SK-MEL-5 (cell line): ENCODE results near the gene TYW1B. TPM values are rescaled to one million over a fixed set of nuclear protein-coding genes. Genes with fewer than 3 reads are reported as not detected.
"Not testable (repeated sequence)": the region's sequence is repeated elsewhere in the genome, so short reads cannot be mapped to it uniquely, and the experiment has no call there.

Source experiments
- DNase-seq: peaks from one replicate; pipeline ENCODE4 v3.0.0-alpha.2; 2016; ENCODE audit warnings: low read depth, low spot score
- in situ Hi-C: cut with HindIII; loops from 2 replicates; pipeline ENCODE4 v1.10.0; 2016; ENCODE audit warnings: low sequenced_read_pairs, high pct_unique_total_duplicates, low pct_unique_long_range_greater_than_20kb
- total RNA-seq: library from RNA; depleted of rRNA; stranded (reverse); fragments of >200 nt; shearing (Covaris generic); gene quantifications from 2 replicates; pipeline ENCODE4 v1.2.3, GENCODE V29; 2014

The TYW1B gene
- total RNA-seq, 1 experiment from 2014 or later, result 1.6 TPM

DNA sequence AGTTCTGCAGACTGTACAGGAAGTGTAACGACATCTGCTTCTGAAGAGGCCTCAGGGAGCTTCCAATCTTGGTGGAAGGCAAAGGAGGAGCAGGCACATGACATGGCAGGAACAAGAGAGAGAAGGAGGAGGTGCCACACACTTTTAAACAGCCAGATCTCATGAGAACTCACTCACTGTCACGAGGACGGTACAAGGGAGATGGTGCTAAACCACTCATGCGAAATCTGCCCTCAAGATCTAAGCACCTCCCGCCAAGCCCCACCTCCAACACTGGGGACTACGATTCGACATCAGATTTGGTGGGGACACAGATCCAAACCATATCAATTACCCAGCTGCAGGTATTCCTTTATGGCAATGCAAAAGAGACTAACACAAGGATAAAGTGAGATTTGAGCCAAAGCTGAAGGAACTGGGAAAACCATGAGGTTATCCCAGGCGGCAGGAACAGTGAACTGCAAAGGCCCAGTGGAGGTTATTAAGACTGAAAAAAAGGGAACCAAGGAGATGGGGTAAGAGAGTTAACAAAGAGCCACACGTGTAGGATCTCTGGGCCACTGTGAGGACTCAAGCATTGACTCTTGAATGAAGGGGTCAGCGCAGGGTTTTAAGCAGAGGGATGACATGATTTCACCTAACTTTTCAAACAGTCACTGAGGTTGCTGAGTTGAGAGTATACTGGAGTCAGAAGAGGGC, 9.2 kb downstream of the TYW1B start:
- in situ Hi-C loops, DNase-seq: not testable (repeated sequence)

DNA sequence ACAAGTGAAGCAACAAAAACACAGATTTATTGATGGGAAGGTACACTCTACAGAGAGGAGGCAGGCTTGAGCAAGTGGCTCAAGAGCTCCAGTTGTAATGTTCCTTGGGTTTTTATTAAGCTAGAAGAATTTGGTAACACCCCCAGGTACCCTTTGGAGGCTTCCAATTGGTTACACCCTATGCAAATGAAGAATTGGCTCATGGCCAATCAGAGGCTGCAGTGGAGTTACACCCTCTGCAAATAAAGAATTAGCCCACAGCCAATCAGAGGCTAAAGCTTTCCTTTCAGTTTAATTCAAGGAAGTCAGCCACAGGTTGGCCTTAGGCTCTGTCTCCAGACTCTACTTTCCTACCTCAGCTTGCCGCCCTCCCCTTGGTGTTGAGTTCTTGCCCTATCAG, 10.3 kb downstream of the TYW1B start:
- DNase-seq, result peak; percentile 19
- in situ Hi-C loops, result not testable (repeated sequence)

DNA sequence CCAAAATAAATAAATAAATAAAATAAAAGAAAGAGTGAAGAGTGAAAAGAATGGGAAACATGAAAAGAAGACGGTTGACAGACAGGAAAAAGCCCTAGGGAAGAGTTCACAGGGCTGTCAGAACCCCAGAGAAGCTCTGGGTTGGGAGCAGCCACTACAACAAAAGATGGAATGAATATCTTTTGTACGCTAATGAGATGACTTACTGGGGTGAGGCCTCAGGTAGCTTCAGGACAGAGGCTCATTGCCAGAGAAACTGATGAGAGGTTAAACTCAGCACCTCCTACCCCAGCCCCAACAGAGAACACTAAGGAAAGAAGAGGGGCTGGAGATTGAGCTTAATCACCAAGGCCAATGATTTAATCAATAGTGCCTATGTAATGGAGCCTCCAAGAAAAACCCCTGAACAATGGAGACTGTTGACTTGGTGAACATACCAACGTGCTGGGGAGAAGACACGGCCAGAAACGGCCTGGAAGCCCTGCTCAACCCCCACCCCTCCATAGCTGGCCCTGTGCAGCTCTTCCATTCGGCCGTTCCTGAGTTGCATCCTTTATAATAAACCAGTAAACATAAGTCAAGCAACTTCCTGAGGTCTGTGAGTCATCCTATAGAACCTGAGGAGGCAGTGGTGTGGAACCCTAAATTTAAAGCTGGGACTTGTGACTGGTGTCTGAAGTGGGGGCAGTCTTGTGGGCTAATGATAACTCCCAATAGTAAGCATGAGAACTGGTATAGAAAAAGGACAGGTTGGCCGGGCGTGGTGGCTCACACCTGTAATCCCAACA, 11.4 kb downstream of the TYW1B start:
- DNase-seq, in situ Hi-C loops: not testable (repeated sequence)

DNA sequence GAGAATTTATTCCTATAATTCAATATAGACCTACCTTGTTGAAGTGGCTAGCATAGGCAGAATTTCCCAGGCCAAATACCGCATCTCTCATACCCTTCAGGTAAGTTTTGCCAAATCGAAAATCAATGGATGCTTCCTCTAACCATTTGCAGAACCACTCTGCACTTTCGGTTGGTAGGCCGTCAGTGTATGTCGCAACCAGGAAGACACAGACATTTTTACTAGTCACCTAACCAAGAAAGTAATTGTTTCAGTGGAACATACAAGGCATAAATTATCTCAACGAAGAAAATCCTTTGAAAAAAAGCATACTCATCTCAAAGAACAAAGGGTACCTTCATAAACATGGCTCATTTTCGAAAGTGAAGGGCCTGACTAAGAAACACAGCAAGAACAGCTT, 17.6 kb downstream of the TYW1B start:
- peak; percentile 68 for DNase-seq
- in situ Hi-C loops, result not testable (repeated sequence)

DNA sequence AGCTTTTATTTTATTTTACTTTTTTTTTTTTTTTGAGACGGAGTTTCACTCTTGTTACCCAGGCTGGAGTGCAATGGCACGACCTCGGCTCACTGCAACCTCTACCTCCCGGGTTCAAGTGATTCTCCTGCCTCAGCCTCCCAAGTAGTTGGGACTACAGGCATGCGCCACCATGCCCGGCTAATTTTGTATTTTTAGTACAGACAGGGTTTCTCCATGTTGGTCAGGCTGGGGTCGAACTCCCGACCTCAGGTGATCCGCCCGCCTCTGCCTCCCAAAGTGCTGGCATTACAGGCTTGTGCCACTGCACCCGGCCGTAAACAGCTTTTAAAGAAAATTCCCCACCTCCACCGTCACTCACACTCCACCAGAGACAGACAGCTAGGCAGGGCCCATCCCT, 19.5 kb downstream of the TYW1B start:
- in situ Hi-C loops, DNase-seq: not testable (repeated sequence)

DNA sequence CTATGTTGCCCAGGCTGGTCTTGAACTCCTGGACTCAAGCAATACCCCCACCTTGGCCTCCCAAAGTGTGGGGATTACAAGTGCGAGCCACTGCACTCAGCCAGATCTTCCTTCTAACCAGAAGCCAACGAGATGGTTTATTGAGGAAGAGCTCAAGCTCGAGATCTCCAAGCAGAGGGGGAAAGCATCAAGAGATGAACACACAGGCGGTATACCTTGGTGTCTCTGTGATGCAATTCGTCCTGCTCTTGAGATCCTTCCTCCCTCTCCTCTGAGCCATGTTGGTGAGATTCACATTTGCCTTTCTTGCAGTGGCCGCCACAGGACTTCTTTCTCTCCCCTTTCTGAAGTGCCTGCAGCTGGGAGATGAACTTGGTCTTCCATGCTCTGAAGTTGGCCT, 21.1 kb downstream of the TYW1B start:
- DNase-seq, in situ Hi-C loops: not testable (repeated sequence)

DNA sequence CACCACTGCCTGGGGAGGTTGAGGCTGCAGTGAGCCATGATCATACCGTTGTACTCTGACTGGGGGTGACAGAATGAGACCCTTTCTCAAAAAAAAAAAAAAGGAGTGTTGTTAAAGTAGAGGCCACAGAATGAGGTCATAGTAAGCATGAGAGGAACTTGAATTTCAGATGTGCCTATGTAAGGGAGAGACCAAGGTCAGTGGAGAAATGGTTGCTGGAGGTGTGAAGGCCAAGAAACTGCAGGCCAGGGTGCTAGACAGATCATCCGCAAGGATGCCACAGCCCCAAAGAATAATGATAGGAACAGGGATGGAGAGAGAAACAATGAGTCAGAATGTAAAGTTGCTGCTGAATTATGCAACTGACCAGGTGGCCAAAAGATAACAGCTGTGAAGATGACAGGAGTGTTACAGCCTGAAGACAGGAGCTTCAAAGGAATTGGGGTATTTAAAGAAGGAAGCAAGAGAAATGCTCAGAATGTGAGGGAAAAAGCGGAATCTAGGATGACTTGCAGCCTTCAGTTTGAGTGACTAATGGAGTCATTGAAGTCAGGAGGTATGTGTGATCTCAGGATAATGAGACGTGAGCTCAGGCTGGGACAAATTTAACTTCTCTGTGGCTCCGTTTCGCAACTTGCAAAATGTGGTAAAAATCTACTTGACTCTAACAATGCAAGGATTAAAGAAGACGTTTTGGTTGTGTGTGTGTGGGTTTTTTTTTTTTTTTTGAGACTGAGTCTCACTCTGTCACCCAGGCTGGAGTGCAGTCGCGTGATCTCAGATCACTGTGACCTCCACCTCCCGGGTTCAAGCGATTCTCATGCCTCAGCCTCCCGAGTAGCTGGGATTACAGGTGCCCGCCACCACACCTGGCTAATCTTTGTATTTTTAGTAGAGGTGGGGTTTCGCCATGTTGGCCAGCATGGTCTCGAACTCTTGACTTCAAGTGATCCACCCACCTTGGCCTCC, 22.2 kb downstream of the TYW1B start:
- DNase-seq, result peak; percentile 13
- in situ Hi-C loops, result no loop called here

DNA sequence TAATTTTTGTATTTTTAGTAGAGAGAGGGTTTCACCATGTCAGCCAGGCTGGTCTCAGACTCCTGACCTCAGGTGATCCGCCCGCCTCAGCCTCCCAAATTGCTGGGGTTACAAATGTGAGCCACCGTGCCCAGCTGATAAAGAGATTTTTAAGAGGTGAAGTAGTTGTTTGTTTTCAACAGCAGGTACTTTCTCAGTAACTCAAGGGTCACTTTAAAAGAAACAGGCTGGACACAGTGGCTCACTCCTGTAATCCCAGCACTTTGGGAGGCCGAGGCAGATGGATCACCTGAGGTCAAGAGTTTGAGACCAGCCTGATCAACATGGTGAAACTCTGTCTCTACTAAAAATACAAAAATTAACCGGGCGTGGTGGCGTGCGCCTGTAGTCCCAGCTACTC, 24.2 kb downstream of the TYW1B start:
- DNase-seq, in situ Hi-C loops: not testable (repeated sequence)

DNA sequence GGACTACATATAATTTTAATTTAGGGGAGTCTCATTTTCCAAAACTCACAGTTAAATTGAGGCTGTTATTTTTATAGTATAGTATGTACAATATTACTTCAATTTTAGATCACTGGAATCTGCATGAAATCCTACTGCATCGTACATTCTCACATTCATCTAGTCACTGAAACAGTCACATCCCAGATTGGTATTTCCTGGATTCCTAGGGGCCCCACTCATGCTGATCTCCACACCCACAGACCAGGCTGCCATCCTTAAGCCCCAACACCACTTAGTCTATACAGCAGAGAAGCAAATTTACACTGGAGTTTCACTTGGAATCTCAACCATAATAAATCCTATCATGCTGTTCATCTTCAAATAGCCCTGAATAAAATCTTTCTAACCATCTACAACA, 26.4 kb downstream of the TYW1B start:
- in situ Hi-C loops, DNase-seq: not testable (repeated sequence)

DNA sequence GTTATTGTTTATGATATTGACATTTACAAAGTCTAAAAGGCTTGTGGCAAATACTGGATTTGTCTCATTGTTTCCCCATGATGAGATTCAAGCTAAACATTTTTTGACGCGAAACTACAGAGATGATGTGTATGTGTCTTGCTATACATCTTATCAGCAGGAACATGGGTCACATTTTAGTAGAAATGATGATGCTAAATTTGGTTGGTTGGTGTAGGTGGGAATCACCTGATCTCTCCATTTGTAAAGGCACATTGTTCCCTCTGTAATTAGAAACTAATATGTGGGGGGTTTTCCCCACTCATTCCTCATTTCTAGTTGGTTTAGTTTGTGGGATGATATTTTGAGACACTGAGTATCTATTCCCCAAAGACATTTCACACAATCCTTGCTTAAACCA, 32.6 kb downstream of the TYW1B start:
- DNase-seq, in situ Hi-C loops: not testable (repeated sequence)

DNA sequence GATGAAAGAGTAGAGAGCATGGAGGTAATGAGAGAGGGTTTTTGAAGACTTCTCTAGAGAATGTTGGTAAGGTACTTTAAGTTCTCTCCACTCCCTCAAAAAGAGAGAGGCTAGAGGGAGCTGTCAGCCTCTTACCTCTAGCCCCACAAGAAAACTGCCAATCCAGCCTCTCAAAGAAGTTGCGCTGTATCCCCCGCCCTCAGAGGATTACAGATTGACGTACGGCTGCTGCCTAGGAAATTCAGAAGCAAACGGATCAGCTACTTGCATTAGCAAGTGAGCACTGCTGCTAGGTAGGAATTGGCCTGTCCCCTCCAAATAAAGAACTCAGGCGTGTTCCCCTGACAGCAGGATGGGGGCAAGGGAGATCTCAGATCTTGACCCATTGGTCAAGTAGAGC, 34.2 kb downstream of the TYW1B start:
- DNase-seq, result no peak
- in situ Hi-C loops, result no loop called here

DNA sequence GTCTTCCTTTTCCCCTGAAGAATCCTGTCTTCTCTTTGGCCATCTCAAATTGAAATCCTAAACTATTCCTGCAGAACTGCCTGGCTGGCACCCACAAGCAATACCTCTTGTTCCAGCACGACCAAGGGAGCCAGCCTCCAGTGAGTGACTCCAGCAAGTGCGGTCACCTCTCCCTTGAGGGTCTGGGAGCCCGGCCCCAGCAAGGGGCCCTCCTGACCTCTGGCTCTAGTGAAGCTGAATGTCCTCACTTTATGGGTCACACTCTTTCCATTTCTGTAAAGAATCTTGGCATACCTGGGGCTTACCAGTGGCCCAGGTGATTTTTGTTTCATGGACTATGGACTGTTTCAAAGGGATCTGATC, 37.3 kb downstream of the TYW1B start:
- DNase-seq, in situ Hi-C loops: not testable (repeated sequence)

DNA sequence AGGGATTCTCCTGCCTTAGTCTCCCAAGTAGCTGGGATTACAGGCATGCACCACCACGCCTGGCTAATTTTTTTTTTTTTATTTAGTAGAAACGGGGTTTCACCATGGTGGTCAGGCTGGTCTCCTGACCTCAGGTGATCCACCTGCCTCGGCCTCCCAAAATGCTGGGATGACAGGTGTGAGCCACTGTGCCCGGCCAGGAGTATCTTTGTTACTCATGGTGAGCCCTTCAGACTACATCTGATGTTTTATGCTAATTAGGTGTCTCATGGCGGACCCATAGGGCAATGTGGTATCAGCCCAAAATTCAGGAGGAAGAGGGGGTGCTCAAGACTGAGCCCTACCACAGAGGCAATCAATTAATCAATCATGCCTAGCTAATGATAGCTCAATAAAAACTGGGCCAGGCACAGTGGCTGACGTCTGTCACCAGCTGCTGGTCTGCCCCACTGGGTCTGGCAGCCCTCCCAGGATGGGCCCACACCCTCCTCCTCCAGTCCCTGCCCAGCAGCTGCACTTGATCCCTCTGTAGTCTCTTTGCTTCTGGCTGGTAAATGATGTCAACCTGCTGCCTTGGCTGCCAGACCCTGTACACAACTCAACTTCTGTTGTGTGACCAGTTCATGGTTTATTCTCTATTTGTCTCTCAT, 37.8 kb downstream of the TYW1B start:
- DNase-seq, in situ Hi-C loops: not testable (repeated sequence)

DNA sequence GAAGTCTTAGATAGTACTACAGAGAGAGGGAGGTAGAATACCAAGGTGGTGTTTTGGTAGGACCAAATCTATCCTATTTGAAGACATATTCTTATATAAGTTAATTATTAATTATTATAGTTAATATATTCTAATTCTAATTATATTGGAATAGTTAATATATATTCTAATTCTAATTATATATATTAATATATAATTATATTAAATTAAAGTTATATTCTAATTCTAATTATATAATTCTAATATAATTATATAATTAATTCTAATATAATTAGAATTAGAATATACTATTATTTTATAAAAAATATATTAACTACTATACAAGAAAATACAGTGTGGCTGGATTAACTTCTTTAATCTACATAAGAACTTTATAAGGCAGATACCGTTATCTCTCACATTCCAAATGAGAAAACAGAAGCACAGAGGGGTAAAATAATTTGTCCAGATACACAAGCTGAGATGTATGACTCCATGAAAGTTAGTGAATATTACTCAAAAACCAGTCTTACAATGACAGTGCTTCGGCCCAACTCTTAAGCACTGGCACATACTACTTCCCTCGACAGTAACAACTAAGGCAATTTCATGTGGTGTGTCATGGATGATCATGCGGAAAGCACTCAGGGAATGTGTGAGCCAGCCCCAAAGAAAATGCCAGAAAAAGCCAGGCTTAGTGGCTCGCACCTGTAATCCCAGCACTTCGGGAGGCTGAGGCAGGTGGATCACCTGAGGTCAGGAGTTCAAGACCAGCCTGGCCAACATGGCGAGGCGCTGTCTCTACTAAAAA, 42.6 kb downstream of the TYW1B start:
- in situ Hi-C loops, result no loop called here
- no peak for DNase-seq

DNA sequence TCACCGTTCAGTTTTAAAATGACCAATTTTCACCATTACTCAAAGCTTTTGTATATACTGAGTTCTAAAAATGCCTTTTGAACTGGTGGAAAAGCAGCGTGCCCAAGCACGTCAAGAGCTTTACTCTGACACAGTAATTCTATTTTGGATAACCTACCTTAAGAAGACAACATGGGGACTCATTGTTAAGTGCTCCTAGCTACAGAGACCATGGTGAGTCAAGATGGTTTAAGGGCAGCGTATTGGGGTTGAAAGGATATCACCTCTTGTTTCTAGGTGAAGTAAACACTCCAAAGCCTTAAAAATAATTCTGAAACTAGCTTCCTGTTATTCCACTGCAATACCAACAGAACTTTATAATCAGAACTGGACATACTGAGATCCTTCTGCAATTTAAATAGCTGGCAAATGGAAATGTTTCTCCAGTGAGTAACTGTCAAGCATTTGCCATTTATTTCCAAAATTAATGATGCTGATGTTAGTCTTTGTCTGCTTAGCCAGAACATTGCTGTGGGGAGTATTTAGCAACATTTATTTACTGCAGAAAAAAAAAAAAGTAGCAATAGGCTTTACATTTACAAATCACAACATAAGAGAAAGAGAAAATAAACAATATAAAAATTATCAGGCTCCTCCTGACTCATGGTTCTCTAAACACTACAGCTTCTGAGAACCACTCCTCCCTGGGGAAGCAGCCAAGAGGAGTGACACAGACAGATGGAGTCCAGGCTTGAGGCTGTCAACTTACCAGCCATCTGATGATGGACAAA, 44.2 kb downstream of the TYW1B start:
- in situ Hi-C loops, DNase-seq: not testable (repeated sequence)

DNA sequence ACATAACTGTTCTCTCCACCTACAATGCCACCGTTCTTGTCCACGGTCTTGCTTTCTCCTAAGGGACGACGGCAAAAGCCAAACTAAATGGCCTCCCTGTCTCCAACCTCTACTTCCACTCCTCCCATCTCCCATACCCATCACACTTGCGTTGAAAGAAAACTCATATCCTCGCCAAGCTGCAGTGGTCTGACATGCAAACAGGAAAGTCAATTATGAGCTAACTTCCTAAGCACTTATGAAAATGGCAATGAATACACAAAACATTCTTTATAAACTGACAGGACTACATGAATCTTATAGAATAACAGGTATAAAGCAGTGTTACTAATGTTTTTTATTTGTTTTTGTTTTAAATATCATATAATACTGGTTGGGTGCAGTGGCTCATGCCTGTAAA, 46.4 kb downstream of the TYW1B start:
- peak; percentile 22 for DNase-seq
- in situ Hi-C loops, result no loop called here
